Activated naive CD8-positive, alpha-beta T cell treated with anti-CD3 and anti-CD28 coated beads, Interleukin-2, amount 10 ng/mL, durations not matched to agents 7 days and 5 days (primary cell): Measurements from ENCODE around the gene SH3RF1. TPM values are rescaled to one million over a fixed set of nuclear protein-coding genes. Genes with fewer than 3 reads are reported as not detected.
"Not testable (repeated sequence)": the region's sequence is repeated elsewhere in the genome, so short reads cannot be mapped to it uniquely, and the experiment has no call there.

ENCODE experiments used
- ATAC-seq: fragments of 150-1000 bp; cut with Tn5 transposase; one replicate; pipeline ENCODE4 v1.10.0; 2021; ENCODE audit warnings: low read depth, moderate library complexity
- POLR2A ChIA-PET: fragments of 350-600 bp; sonication (Branson Sonifier 250); formaldehyde crosslinking; loops from one replicate; lab custom pipeline; 2021; ENCODE audit warnings: antibody characterized with exemption; lab: Charles Lee
- DNase-seq: peaks from one replicate; pipeline ENCODE4 v3.0.0; 2021
- H3K27ac Mint-ChIP-seq: one replicate; pipeline ENCODE4 v1.8.0; 2022; ENCODE audit warnings: mild to moderate bottlenecking, mixed read lengths
- H3K27me3 Mint-ChIP-seq: one replicate; pipeline ENCODE4 v1.8.0; 2022; ENCODE audit warnings: mild to moderate bottlenecking, moderate library complexity, mixed read lengths
- H3K36me3 Mint-ChIP-seq: one replicate; pipeline ENCODE4 v1.8.0; 2021; ENCODE audit warnings: mild to moderate bottlenecking, mixed read lengths
- H3K4me1 Mint-ChIP-seq: one replicate; pipeline ENCODE4 v1.8.0; 2021; ENCODE audit warnings: mixed read lengths
- H3K4me3 Mint-ChIP-seq: one replicate; pipeline ENCODE4 v1.8.0; 2022; ENCODE audit warnings: mild to moderate bottlenecking, moderate library complexity, mixed read lengths
- H3K9me3 Mint-ChIP-seq: one replicate; pipeline ENCODE4 v1.8.0; 2021; ENCODE audit warnings: mixed read lengths
- total RNA-seq, 2 experiments: library from RNA; stranded (reverse); gene quantifications; one replicate each; pipeline ENCODE4 v1.2.3, GENCODE V29; 2021

SH3RF1 gene
- total RNA-seq, 2 experiments from 2014 or later: 0.14 TPM; not detected in 1

DNA sequence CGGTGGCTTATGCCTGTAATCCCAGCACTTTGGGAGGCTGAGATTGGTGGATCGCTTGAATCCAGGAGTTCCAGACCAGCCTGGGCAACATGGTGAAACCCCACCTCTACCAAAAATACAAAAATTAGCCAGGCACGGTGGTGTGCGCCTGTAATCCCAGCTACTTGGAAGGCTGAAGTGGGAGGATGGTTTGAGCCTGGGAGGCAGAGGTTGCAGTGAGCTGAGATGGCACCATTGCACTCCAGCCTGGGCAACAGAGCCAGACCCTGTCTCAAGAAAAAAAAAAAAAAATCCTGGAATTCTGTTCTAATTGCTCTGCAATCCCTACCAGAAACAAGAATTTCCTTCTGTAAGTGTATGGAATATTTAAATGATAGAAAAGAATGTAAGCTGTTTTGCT is 67.5 kb downstream of the SH3RF1 start:
- H3K9me3 Mint-ChIP-seq, DNase-seq, H3K4me1 Mint-ChIP-seq, ATAC-seq, H3K36me3 Mint-ChIP-seq, H3K4me3 Mint-ChIP-seq, H3K27me3 Mint-ChIP-seq, POLR2A ChIA-PET, H3K27ac Mint-ChIP-seq: not testable (repeated sequence)

- peaks cover 1% of the 10 kb centered on the region for H3K27me3 Mint-ChIP-seq
- no peak overlapping the region for H3K27ac Mint-ChIP-seq
- H3K4me1 Mint-ChIP-seq: no peaks in the 10 kb centered on the region
- ATAC-seq (no peak), DNase-seq (no peak)
- no peaks in the 10 kb centered on the region for H3K36me3 Mint-ChIP-seq
- no peak overlapping the region for H3K4me3 Mint-ChIP-seq
- POLR2A ChIA-PET: interaction anchor here (0.6 kb wide), 1 partner anchor 193 kb away, joined by 4 read pairs; no protein-coding TSS in a partner anchor
- no peaks in the 10 kb centered on the region for H3K9me3 Mint-ChIP-seq
Observed at GRCh38 chr4:169202878-169203277, 67.9 kb downstream of the SH3RF1 start.

- POLR2A ChIA-PET: interaction anchor here (0.6 kb wide), 1 partner anchor 194 kb away, joined by 4 read pairs; no protein-coding TSS in a partner anchor
- Mint-ChIP-seq H3K27ac (no peak overlapping the region), H3K27me3 (peaks cover 1% of the 10 kb centered on the region), H3K36me3 (no peaks in the 10 kb centered on the region), H3K4me1 (no peaks in the 10 kb centered on the region), H3K9me3 (no peaks in the 10 kb centered on the region), H3K4me3 (no peak overlapping the region)
- no peak for ATAC-seq
- DNase-seq: no peak
Observed at GRCh38 chr4:169202145-169202699, 68.5 kb downstream of the SH3RF1 start.

DNA sequence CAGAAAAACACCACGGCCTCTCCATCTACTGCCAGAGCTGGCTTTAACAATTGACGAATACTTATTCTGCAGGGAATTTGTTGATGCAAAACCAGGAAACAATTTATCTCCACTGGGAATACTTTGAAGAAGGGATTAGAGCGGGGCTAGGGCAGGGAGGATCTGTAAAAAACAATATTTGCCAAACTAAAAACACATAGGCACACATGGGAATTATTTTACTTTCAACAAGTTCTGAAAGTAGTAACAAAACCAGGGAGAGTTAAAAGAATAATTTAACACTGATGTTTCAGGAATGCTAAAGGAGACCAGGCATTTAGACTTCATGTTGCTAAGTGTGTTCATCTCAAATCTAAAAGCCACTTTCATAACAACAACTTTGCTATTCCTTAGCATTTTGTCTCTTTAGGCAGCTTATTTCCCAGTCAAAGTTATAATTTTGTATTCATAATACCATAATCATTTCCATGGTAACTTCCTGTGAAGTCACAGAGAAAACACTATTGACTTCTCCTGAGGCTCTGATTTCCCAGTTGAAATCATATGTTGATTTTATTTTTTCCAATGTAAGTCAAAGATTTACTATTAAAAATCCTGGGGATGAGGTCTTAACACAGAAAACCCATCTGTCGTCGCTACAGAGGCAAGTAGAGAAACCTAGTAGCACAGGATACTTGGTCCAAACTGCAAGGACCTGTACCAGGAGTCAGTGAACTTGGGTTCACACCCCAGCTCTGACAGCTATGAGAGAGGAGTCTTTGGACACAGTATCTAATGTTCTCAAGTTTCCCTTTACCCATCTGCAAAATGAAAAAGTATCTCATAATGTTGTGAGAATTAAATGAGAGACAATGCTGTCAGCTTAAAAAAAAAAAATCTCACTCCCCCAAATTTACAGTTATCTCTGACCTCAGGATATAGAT is 69.3 kb downstream of the SH3RF1 start:
- H3K27me3 Mint-ChIP-seq: peaks cover 4% of the 10 kb centered on the region
- no peaks in the 10 kb centered on the region for H3K4me1 Mint-ChIP-seq
- DNase-seq (no peak), ATAC-seq (no peak)
- no peaks in the 10 kb centered on the region for H3K36me3 Mint-ChIP-seq
- H3K4me3 Mint-ChIP-seq: no peak overlapping the region
- no peaks in the 10 kb centered on the region for H3K9me3 Mint-ChIP-seq
- POLR2A ChIA-PET: no interaction called here
- H3K27ac Mint-ChIP-seq: no peak overlapping the region

DNA sequence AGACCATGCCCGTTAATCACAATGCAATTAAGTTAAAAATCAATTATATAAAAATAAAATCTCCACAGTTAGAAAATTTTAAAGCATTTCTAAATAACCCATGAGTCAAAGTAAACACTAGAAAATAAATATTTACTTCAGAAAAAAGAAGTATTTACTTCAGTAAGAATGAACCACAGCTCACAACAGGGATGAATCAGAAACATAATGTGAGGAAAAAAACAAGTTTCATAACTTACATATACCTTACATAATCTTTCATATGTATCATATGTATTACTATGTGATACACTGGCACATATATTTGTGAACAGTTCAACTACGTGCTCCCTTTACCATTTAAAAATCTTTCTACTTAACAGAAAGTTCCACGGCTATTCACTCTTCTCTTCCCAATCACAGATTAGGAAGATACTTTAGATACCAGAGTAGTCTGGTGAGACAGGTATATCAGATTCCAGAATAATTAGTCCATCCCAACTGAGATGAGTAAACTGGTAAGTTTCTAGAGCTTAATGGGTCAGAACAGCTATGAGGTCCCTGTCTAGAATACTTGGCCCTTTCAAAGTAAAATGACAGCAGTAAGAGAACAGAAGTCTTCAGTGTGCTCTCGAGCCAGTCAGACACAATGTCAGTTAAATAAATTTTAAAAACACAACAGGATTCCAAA is 70.3 kb downstream of the SH3RF1 start:
- POLR2A ChIA-PET: no interaction called here
- Mint-ChIP-seq H3K9me3 (no peaks in the 10 kb centered on the region), H3K27me3 (peaks cover 7% of the 10 kb centered on the region), H3K27ac (no peak overlapping the region), H3K4me3 (no peak overlapping the region), H3K36me3 (no peaks in the 10 kb centered on the region), H3K4me1 (no peaks in the 10 kb centered on the region)
- ATAC-seq (no peak), DNase-seq (no peak)

GRCh38 chr4:169199184-169199583 is 71.6 kb downstream of the SH3RF1 start:
- Mint-ChIP-seq H3K36me3 (no peaks in the 10 kb centered on the region), H3K4me1 (no peaks in the 10 kb centered on the region), H3K27me3 (peaks cover 7% of the 10 kb centered on the region), H3K4me3 (no peak overlapping the region), H3K9me3 (no peaks in the 10 kb centered on the region), H3K27ac (no peak overlapping the region)
- no peak for ATAC-seq
- POLR2A ChIA-PET: no interaction called here
- DNase-seq: no peak

GRCh38 chr4:169198167-169198566 is 72.6 kb downstream of the SH3RF1 start:
- Mint-ChIP-seq H3K4me3 (no peak overlapping the region), H3K27me3 (peaks cover 7% of the 10 kb centered on the region), H3K36me3 (no peaks in the 10 kb centered on the region), H3K9me3 (no peaks in the 10 kb centered on the region), H3K27ac (no peak overlapping the region), H3K4me1 (no peaks in the 10 kb centered on the region)
- POLR2A ChIA-PET: no interaction called here
- ATAC-seq: no peak
- no peak for DNase-seq

GRCh38 chr4:169197206-169197605 is 73.5 kb downstream of the SH3RF1 start:
- H3K36me3 Mint-ChIP-seq, H3K27me3 Mint-ChIP-seq, POLR2A ChIA-PET, H3K4me3 Mint-ChIP-seq, DNase-seq, H3K27ac Mint-ChIP-seq, H3K9me3 Mint-ChIP-seq, ATAC-seq, H3K4me1 Mint-ChIP-seq: not testable (repeated sequence)

- peaks cover 8% of the 10 kb centered on the region for H3K27me3 Mint-ChIP-seq
- no peak overlapping the region for H3K4me3 Mint-ChIP-seq
- no peak for ATAC-seq
- no peak overlapping the region for H3K27ac Mint-ChIP-seq
- H3K36me3 Mint-ChIP-seq: no peaks in the 10 kb centered on the region
- POLR2A ChIA-PET: no interaction called here
- H3K9me3 Mint-ChIP-seq: no peaks in the 10 kb centered on the region
- H3K4me1 Mint-ChIP-seq: no peaks in the 10 kb centered on the region
- DNase-seq: no peak
Observed at GRCh38 chr4:169195032-169195431, 75.7 kb downstream of the SH3RF1 start.

- H3K36me3 Mint-ChIP-seq, DNase-seq, H3K27me3 Mint-ChIP-seq, POLR2A ChIA-PET, ATAC-seq, H3K9me3 Mint-ChIP-seq, H3K27ac Mint-ChIP-seq, H3K4me3 Mint-ChIP-seq, H3K4me1 Mint-ChIP-seq: not testable (repeated sequence)
Observed at GRCh38 chr4:169189968-169190367, 80.8 kb downstream of the SH3RF1 start.

GRCh38 chr4:169189372-169189771 is 81.4 kb downstream of the SH3RF1 start:
- H3K27ac Mint-ChIP-seq: no peak overlapping the region
- peaks cover 4% of the 10 kb centered on the region for H3K27me3 Mint-ChIP-seq
- H3K4me3 Mint-ChIP-seq: no peak overlapping the region
- H3K9me3 Mint-ChIP-seq: no peaks in the 10 kb centered on the region
- ATAC-seq (no peak), DNase-seq (no peak)
- H3K36me3 Mint-ChIP-seq: no peaks in the 10 kb centered on the region
- POLR2A ChIA-PET: no interaction called here
- H3K4me1 Mint-ChIP-seq: no peaks in the 10 kb centered on the region

DNA sequence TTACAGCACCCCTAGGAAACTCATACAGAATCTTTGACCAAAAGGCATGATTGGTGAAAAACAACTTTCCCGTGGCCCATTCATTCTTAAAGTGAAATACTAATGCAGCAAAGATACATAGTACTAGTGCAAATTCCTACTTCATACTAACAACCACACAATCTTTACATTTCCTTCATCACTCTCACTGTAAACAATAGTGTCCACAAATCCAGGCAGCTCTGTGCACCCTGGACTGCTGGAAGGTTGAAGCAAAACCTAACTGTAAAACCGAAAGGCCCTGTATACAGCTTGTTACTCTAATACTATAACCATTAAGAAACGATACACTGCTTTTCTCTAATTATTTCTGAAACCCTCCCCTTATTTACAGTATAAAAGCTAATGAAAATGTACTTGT is 82.6 kb downstream of the SH3RF1 start:
- POLR2A ChIA-PET: no interaction called here
- Mint-ChIP-seq H3K4me3 (no peak overlapping the region), H3K36me3 (no peaks in the 10 kb centered on the region)

DNA sequence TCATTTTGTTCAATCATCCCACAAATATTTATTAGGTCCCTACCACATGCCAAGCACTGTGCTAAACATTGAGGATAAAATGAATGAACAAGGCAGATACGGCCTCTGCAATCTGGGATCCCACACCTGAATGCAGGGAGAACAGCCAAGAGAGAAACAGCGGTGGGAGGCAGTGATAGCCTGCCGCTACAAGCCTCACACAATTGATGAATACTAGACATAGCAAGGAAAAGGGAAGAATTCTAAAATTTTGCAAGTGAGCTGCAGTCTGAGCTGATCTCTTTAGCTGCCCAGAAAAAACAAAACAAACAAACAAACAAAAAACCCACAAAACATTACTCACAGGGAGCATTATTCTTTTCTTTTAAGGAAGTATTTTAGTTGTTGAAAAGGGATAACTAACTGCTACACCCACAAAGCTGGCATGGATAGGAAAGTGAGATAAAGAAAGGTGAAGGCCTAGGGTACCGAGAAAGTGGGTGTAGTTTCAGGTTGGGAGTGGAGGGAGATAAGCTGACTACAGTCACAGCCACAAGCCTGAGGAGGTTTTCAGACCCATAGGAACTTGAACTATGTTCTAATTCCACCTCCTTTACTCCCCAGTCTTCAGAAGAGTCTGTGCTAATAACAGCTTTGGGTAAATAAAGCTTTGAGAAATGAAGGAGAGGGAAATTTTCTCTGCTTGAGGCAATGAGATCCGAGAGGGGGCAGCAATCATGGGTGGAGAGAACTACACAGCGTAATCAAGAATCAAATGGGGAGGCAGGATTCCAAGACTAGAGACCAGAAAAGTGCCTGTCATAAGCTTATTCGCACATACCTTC is 85.4 kb downstream of the SH3RF1 start:
- H3K36me3 Mint-ChIP-seq: no peaks in the 10 kb centered on the region
- H3K4me1 Mint-ChIP-seq: no peaks in the 10 kb centered on the region
- no peak overlapping the region for H3K27ac Mint-ChIP-seq
- POLR2A ChIA-PET: no interaction called here
- no peaks in the 10 kb centered on the region for H3K9me3 Mint-ChIP-seq
- no peak for DNase-seq
- H3K27me3 Mint-ChIP-seq: peaks cover 2% of the 10 kb centered on the region
- H3K4me3 Mint-ChIP-seq: no peak overlapping the region
- ATAC-seq: no peak

More for the DNA sequence above, 82.6 kb downstream of the SH3RF1 start:
- Mint-ChIP-seq H3K27me3 (peaks cover 4% of the 10 kb centered on the region), H3K27ac (no peak overlapping the region), H3K9me3 (no peaks in the 10 kb centered on the region), H3K4me1 (no peaks in the 10 kb centered on the region)
- ATAC-seq (no peak), DNase-seq (no peak)
